ENCODE data around the gene FRMD4A.

Gene FRMD4A

GRCh38 chr10:14182781-14183180, 147.9 kb downstream of the FRMD4A start:
- no peak for DNase-seq
- Histone ChIP-seq H3K4me1 (no peaks in the 10 kb centered on the region), H3K27me3 (peaks cover under 1% of the 10 kb centered on the region; the same call in 1 of the 2 replicates), H3K9me3 (no peaks in the 10 kb centered on the region), H3K36me3 (no peaks in the 10 kb centered on the region), H3K4me3 (ENCODE audit: low read depth, low read length) (no peak overlapping the region)
- TF ChIP-seq, protein P1, sequence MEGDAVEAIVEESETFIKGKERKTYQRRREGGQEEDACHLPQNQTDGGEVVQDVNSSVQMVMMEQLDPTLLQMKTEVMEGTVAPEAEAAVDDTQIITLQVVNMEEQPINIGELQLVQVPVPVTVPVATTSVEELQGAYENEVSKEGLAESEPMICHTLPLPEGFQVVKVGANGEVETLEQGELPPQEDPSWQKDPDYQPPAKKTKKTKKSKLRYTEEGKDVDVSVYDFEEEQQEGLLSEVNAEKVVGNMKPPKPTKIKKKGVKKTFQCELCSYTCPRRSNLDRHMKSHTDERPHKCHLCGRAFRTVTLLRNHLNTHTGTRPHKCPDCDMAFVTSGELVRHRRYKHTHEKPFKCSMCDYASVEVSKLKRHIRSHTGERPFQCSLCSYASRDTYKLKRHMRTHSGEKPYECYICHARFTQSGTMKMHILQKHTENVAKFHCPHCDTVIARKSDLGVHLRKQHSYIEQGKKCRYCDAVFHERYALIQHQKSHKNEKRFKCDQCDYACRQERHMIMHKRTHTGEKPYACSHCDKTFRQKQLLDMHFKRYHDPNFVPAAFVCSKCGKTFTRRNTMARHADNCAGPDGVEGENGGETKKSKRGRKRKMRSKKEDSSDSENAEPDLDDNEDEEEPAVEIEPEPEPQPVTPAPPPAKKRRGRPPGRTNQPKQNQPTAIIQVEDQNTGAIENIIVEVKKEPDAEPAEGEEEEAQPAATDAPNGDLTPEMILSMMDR (IDR thresholded peaks at IDR 0.05; ENCODE audit: low read depth, low read length) = no peak

DNA sequence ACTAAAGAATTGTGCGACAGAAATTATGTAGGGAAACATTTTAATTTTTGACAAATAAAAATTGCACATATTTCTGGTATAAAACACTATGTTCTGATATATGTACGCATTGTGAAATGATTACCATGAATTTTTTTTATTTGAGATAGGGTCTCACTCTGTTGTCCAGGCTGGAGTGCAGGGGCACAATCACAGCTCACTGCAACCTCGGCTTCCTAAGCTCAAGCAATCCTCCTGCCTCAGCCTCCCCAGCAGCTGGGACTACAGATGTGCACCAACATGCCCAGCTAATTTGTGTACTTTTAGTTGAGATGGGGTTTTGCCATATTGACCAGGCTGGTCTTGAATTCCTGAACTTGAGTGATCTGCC, 149.2 kb downstream of the FRMD4A start:
- H3K9me3 ChIP-seq = no peaks in the 10 kb centered on the region
- H3K36me3 ChIP-seq = no peaks in the 10 kb centered on the region
- TF ChIP-seq, protein P1 (IDR thresholded peaks at IDR 0.05; ENCODE audit: low read depth, low read length) = no peak
- H3K4me1 ChIP-seq = no peaks in the 10 kb centered on the region
- no peak overlapping the region for H3K4me3 ChIP-seq (ENCODE audit: low read depth, low read length)
- peaks cover 9% of the 10 kb centered on the region for H3K27me3 ChIP-seq
- no peak for DNase-seq

GRCh38 chr10:14180911-14181566, 149.7 kb downstream of the FRMD4A start:
- no peak for DNase-seq
- Histone ChIP-seq H3K4me1 (no peaks in the 10 kb centered on the region), H3K9me3 (no peaks in the 10 kb centered on the region), H3K27me3 (peaks cover 9% of the 10 kb centered on the region), H3K36me3 (no peaks in the 10 kb centered on the region), H3K4me3 (ENCODE audit: low read depth, low read length) (no peak overlapping the region)
- TF ChIP-seq, protein P1 (IDR thresholded peaks at IDR 0.05; ENCODE audit: low read depth, low read length) = no peak

GRCh38 chr10:14179251-14179650, 151.5 kb downstream of the FRMD4A start:
- DNase-seq = no peak
- H3K4me3 ChIP-seq (ENCODE audit: low read depth, low read length) = no peak overlapping the region
- peaks cover 10% of the 10 kb centered on the region for H3K27me3 ChIP-seq
- H3K36me3 ChIP-seq = no peaks in the 10 kb centered on the region
- H3K9me3 ChIP-seq = no peaks in the 10 kb centered on the region
- TF ChIP-seq, protein P1 (IDR thresholded peaks at IDR 0.05; ENCODE audit: low read depth, low read length) = no peak
- no peaks in the 10 kb centered on the region for H3K4me1 ChIP-seq

- H3K4me1 ChIP-seq = no peaks in the 10 kb centered on the region
- H3K36me3 ChIP-seq = no peaks in the 10 kb centered on the region
- no peak for DNase-seq
- no peaks in the 10 kb centered on the region for H3K9me3 ChIP-seq
- TF ChIP-seq, protein P1 (IDR thresholded peaks at IDR 0.05; ENCODE audit: low read depth, low read length) = no peak
- H3K4me3 ChIP-seq (ENCODE audit: low read depth, low read length) = no peak overlapping the region
- peaks cover 21% of the 10 kb centered on the region for H3K27me3 ChIP-seq
These were observed 156.8 kb downstream of the FRMD4A start for GRCh38 chr10:14173706-14174594.

DNA sequence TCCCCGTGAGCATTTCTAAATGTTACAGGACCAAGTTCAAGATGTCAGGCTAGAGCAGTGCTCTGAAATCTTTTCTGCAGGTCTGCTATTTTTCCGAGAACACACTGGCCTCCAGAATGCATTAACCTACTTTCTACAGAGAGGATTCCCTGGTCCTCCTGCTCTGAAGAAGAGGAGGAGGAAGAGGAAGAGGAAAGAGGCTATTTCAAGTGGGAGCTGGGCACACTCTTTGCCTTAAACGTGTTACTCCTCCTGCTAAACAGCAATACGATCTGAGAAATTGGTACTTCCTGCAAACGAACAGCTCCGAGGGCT, 157.4 kb downstream of the FRMD4A start:
- H3K4me1 ChIP-seq = no peaks in the 10 kb centered on the region
- H3K36me3 ChIP-seq = no peaks in the 10 kb centered on the region
- H3K27me3 ChIP-seq = peaks cover 21% of the 10 kb centered on the region
- no peak overlapping the region for H3K4me3 ChIP-seq (ENCODE audit: low read depth, low read length)
- DNase-seq = no peak
- TF ChIP-seq, protein P1 (IDR thresholded peaks at IDR 0.05; ENCODE audit: low read depth, low read length) = no peak
- H3K9me3 ChIP-seq = no peaks in the 10 kb centered on the region

Data from BE2C (cell line).